ENCODE data around the gene PTPRT. TPM values are rescaled to one million over a fixed set of nuclear protein-coding genes. Genes with fewer than 3 reads are reported as not detected.

Gene PTPRT
- polyA plus RNA-seq, 1 of the 3 experiments (the other 2 are of a cell fraction) = not detected

- Histone ChIP-seq H3K4me2 (no peak overlapping the region), H3K9ac (no peak overlapping the region), H4K20me1 (ENCODE audit: insufficient read depth) (no peaks in the 10 kb centered on the region), H3K4me3 (ENCODE audit: low read depth in 2 of 2, low read length in 1 of 2) (no peak overlapping the region), H3K9me2 (no peaks in the 10 kb centered on the region), H3F3A (replicated peaks; ENCODE audit: insufficient read depth) (no peaks in the 10 kb centered on the region), H3K79me2 (ENCODE audit: insufficient read depth) (no peaks in the 10 kb centered on the region), H2AFZ (ENCODE audit: low read depth) (no peak overlapping the region), H3K4me1 (ENCODE audit: control insufficient read depth in 1 of 2, insufficient read depth in 2 of 2, low read depth in 1 of 2, low read length in 1 of 2) (no peaks in the 10 kb centered on the region), H3K27ac (ENCODE audit: low read depth in 2 of 2, low read length in 1 of 2) (no peak overlapping the region), H3K9me3 (no peaks in the 10 kb centered on the region), H3K36me3 (replicated peaks in 1 of 2; ENCODE audit: control insufficient read depth in 1 of 2, insufficient read depth in 2 of 2, low read length in 1 of 2) (no peaks in the 10 kb centered on the region), H3K27me3 (ENCODE audit: insufficient read depth) (no peaks in the 10 kb centered on the region)
- WGBS (ENCODE audit: low lambda C conversion rate) = 3% methylated on average over 3 of the region's 3 CpGs
- no peak for DNase-seq
- ChIA-PET CTCF (no interaction called here), POLR2A (no interaction called here)
- TF ChIP-seq MXI1 (IDR thresholded peaks at IDR 0.05; ENCODE audit: low read depth, low read length) = no peak
- TF ChIP-seq SMC3 (IDR thresholded peaks at IDR 0.05; ENCODE audit: low read depth, low read length) = no peak
- TF ChIP-seq RCOR1 (IDR thresholded peaks at IDR 0.05; ENCODE audit: low read length) = no peak
- no peak for TF ChIP-seq RFX5 (IDR thresholded peaks at IDR 0.05; ENCODE audit: low read length)
- TF ChIP-seq FOXJ3 (CRISPR knock-in tag; IDR thresholded peaks at IDR 0.05) = no peak
- TF ChIP-seq EZH2phosphoT487 (IDR thresholded peaks at IDR 0.05; ENCODE audit: borderline replicate concordance, low read depth) = no peak
- no peak for TF ChIP-seq PBX3 (IDR thresholded peaks at IDR 0.05)
- TF ChIP-seq RXRA (IDR thresholded peaks at IDR 0.05; ENCODE audit: borderline replicate concordance, low read depth) = no peak
- TF ChIP-seq REST (IDR thresholded peaks at IDR 0.05; ENCODE audit: low read depth, low read length) = no peak
- TF ChIP-seq YY1 (IDR thresholded peaks at IDR 0.05; ENCODE audit: low read depth) = no peak
- TF ChIP-seq FOSL2 (IDR thresholded peaks at IDR 0.05; ENCODE audit: borderline replicate concordance, low read depth) = no peak
- no peak for TF ChIP-seq IRF3 (IDR thresholded peaks at IDR 0.05; ENCODE audit: low read depth, low read length)
- TF ChIP-seq USF2 (IDR thresholded peaks at IDR 0.05; ENCODE audit: borderline replicate concordance, low read depth, low read length) = no peak
- no peak for TF ChIP-seq MEF2A (IDR thresholded peaks at IDR 0.05; ENCODE audit: borderline replicate concordance, low read depth)
- TF ChIP-seq SIN3A (IDR thresholded peaks at IDR 0.05; ENCODE audit: borderline replicate concordance, low read depth, low read length) = no peak
- no peak for TF ChIP-seq TEAD4 (IDR thresholded peaks at IDR 0.05; ENCODE audit: borderline replicate concordance, insufficient read depth)
- TF ChIP-seq, protein P1, sequence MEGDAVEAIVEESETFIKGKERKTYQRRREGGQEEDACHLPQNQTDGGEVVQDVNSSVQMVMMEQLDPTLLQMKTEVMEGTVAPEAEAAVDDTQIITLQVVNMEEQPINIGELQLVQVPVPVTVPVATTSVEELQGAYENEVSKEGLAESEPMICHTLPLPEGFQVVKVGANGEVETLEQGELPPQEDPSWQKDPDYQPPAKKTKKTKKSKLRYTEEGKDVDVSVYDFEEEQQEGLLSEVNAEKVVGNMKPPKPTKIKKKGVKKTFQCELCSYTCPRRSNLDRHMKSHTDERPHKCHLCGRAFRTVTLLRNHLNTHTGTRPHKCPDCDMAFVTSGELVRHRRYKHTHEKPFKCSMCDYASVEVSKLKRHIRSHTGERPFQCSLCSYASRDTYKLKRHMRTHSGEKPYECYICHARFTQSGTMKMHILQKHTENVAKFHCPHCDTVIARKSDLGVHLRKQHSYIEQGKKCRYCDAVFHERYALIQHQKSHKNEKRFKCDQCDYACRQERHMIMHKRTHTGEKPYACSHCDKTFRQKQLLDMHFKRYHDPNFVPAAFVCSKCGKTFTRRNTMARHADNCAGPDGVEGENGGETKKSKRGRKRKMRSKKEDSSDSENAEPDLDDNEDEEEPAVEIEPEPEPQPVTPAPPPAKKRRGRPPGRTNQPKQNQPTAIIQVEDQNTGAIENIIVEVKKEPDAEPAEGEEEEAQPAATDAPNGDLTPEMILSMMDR (IDR thresholded peaks at IDR 0.05) = no peak
- TF ChIP-seq RAD21 (IDR thresholded peaks at IDR 0.05; ENCODE audit: low read length) = no peak
- no peak for TF ChIP-seq EP300 (IDR thresholded peaks at IDR 0.05; ENCODE audit: borderline replicate concordance in 1 of 2, low read depth in 1 of 2, low read length in 1 of 2)
These were observed 810.9 kb downstream of the PTPRT start for GRCh38 chr20:42378826-42379225.

Data from SK-N-SH (cell line).